HG03196 (cell line): ENCODE data around the gene DPH7.
A peak's percentile ranks its signal among the peaks of the same experiment; 100 is the strongest.
"Not testable (repeated sequence)": the region's sequence is repeated elsewhere in the genome, so short reads cannot be mapped to it uniquely, and the experiment has no call there.

Experiments used
- ATAC-seq: cut with Tn5 transposase; IDR thresholded peaks from one replicate; pipeline ENCODE4 v1.9.1; 2021; ENCODE audit not compliant: unreplicated experiment

DPH7 gene

GRCh38 chr9:137581361-137582285 lies 2.9 kb upstream of the DPH7 start:
- no peak for ATAC-seq

GRCh38 chr9:137580954-137581322 lies 2.2 kb upstream of the DPH7 start:
- no peak for ATAC-seq

- ATAC-seq, result no peak
These were observed 1.7 kb upstream of the DPH7 start for GRCh38 chr9:137580209-137580953.

GRCh38 chr9:137579259-137579604 lies 507 bp upstream of the DPH7 start:
- ATAC-seq, result no peak

- no peak for ATAC-seq
These were observed 2.9 kb downstream of the DPH7 start for GRCh38 chr9:137575716-137576411.

- ATAC-seq, result no peak
These were observed 3.4 kb downstream of the DPH7 start for GRCh38 chr9:137575364-137575715.

- ATAC-seq, result no peak
These were observed 4.5 kb downstream of the DPH7 start for GRCh38 chr9:137574192-137574591.

- ATAC-seq, result no peak
These were observed 8.2 kb downstream of the DPH7 start for GRCh38 chr9:137570566-137570965.

GRCh38 chr9:137569609-137570203 lies 9.0 kb downstream of the DPH7 start:
- ATAC-seq, result no peak

- ATAC-seq, result not testable (repeated sequence)
These were observed 10.3 kb downstream of the DPH7 start for GRCh38 chr9:137568445-137568844.

GRCh38 chr9:137564817-137565411 lies 13.8 kb downstream of the DPH7 start:
- ATAC-seq, result no peak

GRCh38 chr9:137564134-137564533 lies 14.6 kb downstream of the DPH7 start:
- ATAC-seq, result no peak

- ATAC-seq, result no peak
These were observed 20.6 kb downstream of the DPH7 start for GRCh38 chr9:137558127-137558526.

GRCh38 chr9:137556069-137556838 lies 22.5 kb downstream of the DPH7 start:
- no peak for ATAC-seq

GRCh38 chr9:137555179-137555578 lies 23.5 kb downstream of the DPH7 start:
- no peak for ATAC-seq

- ATAC-seq, result no peak
These were observed 24.4 kb downstream of the DPH7 start for GRCh38 chr9:137554349-137554748.

GRCh38 chr9:137553654-137554053 lies 25.1 kb downstream of the DPH7 start:
- ATAC-seq, result not testable (repeated sequence)

- ATAC-seq, result peak; percentile 11
These were observed 26.5 kb downstream of the DPH7 start for GRCh38 chr9:137552022-137552768.

- peak; percentile 75 for ATAC-seq
These were observed 27.3 kb downstream of the DPH7 start, which contains the start of gene MRPL41 for GRCh38 chr9:137551264-137552021. TSS of gene MRPL41 (plus strand) at chr9:137551879. CDS start at chr9:137552082, 203 bp downstream.
